HepG2 (cell line): ENCODE measurements around the gene HRC. TPM values are rescaled to one million over a fixed set of nuclear protein-coding genes. Genes with fewer than 3 reads are reported as not detected.
A peak's percentile ranks its signal among the peaks of the same experiment; 100 is the strongest.

ENCODE experiments used
- ATAC-seq: fragments of 200-7000 bp; cut with Tn5 transposase; 3 replicates; pipeline ENCODE4 v1.9.1; 2020; ENCODE audit warnings: mild to moderate bottlenecking, moderate library complexity
- BruUV-seq: library from RNA; stranded (reverse); fragments of 400-500 nt; replicated peaks from 2 replicates; lab custom pipeline; 2021; lab: Mats Ljungman, UMichigan
- CTCF ChIA-PET: fragments of 300-600 bp; formaldehyde crosslinking; extraction: SDS; loops from one replicate; lab custom pipeline; 2021; ENCODE audit warnings: low total read pairs, inconsistent platforms, low intra/inter-chr PET ratio; lab: Yijun Ruan, JAX
- POLR2A ChIA-PET: fragments of 350-600 bp; sonication (Branson Sonifier 250); formaldehyde crosslinking; loops from one replicate; lab custom pipeline; 2020; ENCODE audit warnings: antibody characterized with exemption, inconsistent platforms; lab: Yijun Ruan, JAX
- DNase-seq: peaks from one replicate; pipeline ENCODE4 v3.0.0-alpha.2; 2015; ENCODE audit warnings: low spot score
- FAIRE-seq: peaks from 3 replicates; lab custom pipeline; 2011; peaks lifted over from hg19 to GRCh38; lab: Jason Lieb, UNC
- H2AFZ ChIP-seq: one replicate; pipeline ENCODE4 v1.6.1; 2011; ENCODE audit warnings: low read length, inconsistent platforms
- H3K27ac ChIP-seq: fragments of 300-600 bp; 3 replicates; pipeline ENCODE4 v1.8.0; 2011; ENCODE audit warnings: mixed run types, mild to moderate bottlenecking, mixed read lengths, low read length, inconsistent platforms; ENCODE audit not compliant: insufficient read depth; ENCODE audit errors: extremely low read length
- H3K27me3 ChIP-seq, 2 experiments: fragments of 200-600 bp in 1 of 2; 2 replicates in 1 of 2; 3 replicates in 1 of 2; pipeline versions ENCODE4 v1.6.0 to v1.8.0; 2011; ENCODE audit warnings: low read length in 2 of 2, mild to moderate bottlenecking in 2 of 2, moderate library complexity in 2 of 2, inconsistent platforms in 1 of 2; ENCODE audit not compliant: insufficient read depth in 2 of 2, control insufficient read depth in 1 of 2
- H3K36me3 ChIP-seq, 2 experiments: fragments of 200-600 bp in 1 of 2; replicated peaks in 1 of 2; 2 replicates in 1 of 2; 3 replicates in 1 of 2; pipeline versions ENCODE4 v1.5.1 to v1.8.0; 2011; ENCODE audit warnings: low read length in 2 of 2, inconsistent platforms in 1 of 2; ENCODE audit not compliant: insufficient read depth in 2 of 2, control insufficient read depth in 1 of 2
- H3K4me1 ChIP-seq: 2 replicates; pipeline ENCODE4 v1.5.1; 2012; ENCODE audit warnings: low read length, inconsistent platforms; ENCODE audit not compliant: insufficient read depth
- H3K4me2 ChIP-seq: 2 replicates; pipeline ENCODE4 v1.6.0; 2011; ENCODE audit warnings: low read depth, low read length, inconsistent platforms
- H3K4me3 ChIP-seq, 3 experiments: fragments of 200-600 bp in 1 of 3; sonication (generic), shearing (Covaris generic) in 1 of 3; replicated peaks in 1 of 3; 2 replicates each; pipeline ENCODE4 v1.5.1; 2011 to 2016; ENCODE audit warnings: low read length in 3 of 3, inconsistent platforms in 2 of 3, low read depth in 2 of 3, mild to moderate bottlenecking in 2 of 3, control low read depth in 1 of 3, mixed read lengths in 1 of 3; ENCODE audit not compliant: insufficient read depth in 1 of 3
- H3K79me2 ChIP-seq: one replicate; pipeline ENCODE4 v1.6.1; 2011; ENCODE audit warnings: low read length, inconsistent platforms; ENCODE audit not compliant: insufficient read depth
- H3K9ac ChIP-seq: 2 replicates; pipeline ENCODE4 v1.6.0; 2011; ENCODE audit warnings: mild to moderate bottlenecking, low read depth, low read length, inconsistent platforms; ENCODE audit not compliant: insufficient read depth
- H3K9me3 ChIP-seq: 2 replicates; pipeline ENCODE4 v1.5.1; 2012; ENCODE audit warnings: mild to moderate bottlenecking, low read length
- H4K20me1 ChIP-seq: 2 replicates; pipeline ENCODE4 v1.6.0; 2011; ENCODE audit warnings: inconsistent platforms, mild to moderate bottlenecking, low read length, moderate library complexity; ENCODE audit not compliant: insufficient read depth
- FOSL2 ChIP-seq: sonication (generic); formaldehyde crosslinking; IDR thresholded peaks from 2 replicates; pipeline ENCODE4 v1.4.0; 2020; ENCODE audit warnings: missing genetic modification reagents
- HDAC6 ChIP-seq: fragments of 200-600 bp; sonication (generic); IDR thresholded peaks from 2 replicates; pipeline ENCODE4 v1.7.0; 2017; ENCODE audit warnings: mild to moderate bottlenecking, antibody characterized with exemption, low read length, low read depth
- SPEN ChIP-seq: sonication (generic); formaldehyde crosslinking; IDR thresholded peaks from 2 replicates; pipeline ENCODE4 v1.5.1; 2020; ENCODE audit warnings: low read depth, mild to moderate bottlenecking, missing genetic modification reagents
- SSRP1 ChIP-seq: IDR thresholded peaks from 2 replicates; pipeline ENCODE4 v1.6.1; 2016; ENCODE audit warnings: control low read depth
- STAG1 ChIP-seq: sonication (generic); formaldehyde crosslinking; IDR thresholded peaks from 2 replicates; pipeline ENCODE4 v1.4.0; 2020; ENCODE audit warnings: missing genetic modification reagents
- TARDBP ChIP-seq: sonication (generic); formaldehyde crosslinking; IDR thresholded peaks from 2 replicates; pipeline ENCODE4 v1.8.0; 2022; ENCODE audit warnings: mild to moderate bottlenecking, missing genetic modification reagents
- TMF1 ChIP-seq: sonication (generic); formaldehyde crosslinking; IDR thresholded peaks from 2 replicates; pipeline ENCODE4 v1.8.1; 2022; ENCODE audit warnings: low read depth, missing genetic modification reagents
- ZNF138 ChIP-seq: sonication (generic); formaldehyde crosslinking; IDR thresholded peaks from 2 replicates; pipeline ENCODE4 v1.5.0; 2020; ENCODE audit warnings: mild to moderate bottlenecking, low read depth, missing genetic modification reagents
- ZNF274 ChIP-seq: sonication (generic); formaldehyde crosslinking; IDR thresholded peaks from 2 replicates; pipeline ENCODE4 v1.5.1; 2020; ENCODE audit warnings: mild to moderate bottlenecking, missing genetic modification reagents
- ZNF430 ChIP-seq: sonication (generic); formaldehyde crosslinking; IDR thresholded peaks from 2 replicates; pipeline ENCODE4 v1.9.0; 2021; ENCODE audit warnings: mild to moderate bottlenecking, missing genetic modification reagents
- ZNF501 ChIP-seq: sonication (generic); formaldehyde crosslinking; IDR thresholded peaks from 2 replicates; pipeline ENCODE4 v1.5.1; 2020; ENCODE audit warnings: mild to moderate bottlenecking, moderate library complexity, missing genetic modification reagents
- ZNF546 ChIP-seq: sonication (generic); formaldehyde crosslinking; conservative IDR thresholded peaks from 2 replicates; pipeline ENCODE4 v1.8.1; 2023; ENCODE audit warnings: mild to moderate bottlenecking, missing genetic modification reagents
- WGBS: methylation state at CpG from one replicate; pipeline ENCODE4 v1.1.6; 2017; ENCODE audit warnings: low lambda C conversion rate; 5-methylcytosine and 5-hydroxymethylcytosine counted together
- in situ Hi-C: cut with HindIII; loops from 2 replicates; pipeline ENCODE4 v1.10.0; 2017; ENCODE audit warnings: low pct_unique_long_range_greater_than_20kb; ENCODE audit not compliant: extremely low pct_ligation_motif_present
- intact Hi-C: fragments of 100-400 bp; cut with micrococcal nuclease; formaldehyde crosslinking; loops from one replicate; pipeline ENCODE4 v1.10.0; 2022; ENCODE audit not compliant: unreplicated experiment
- polyA plus RNA-seq, 8 experiments: library from polyadenylated mRNA; depleted of rRNA in 3 of 8; stranded (reverse) in 7 of 8; unstranded in 1 of 8; fragments of >200 nt; fragmentation: Illumina TruSeq in 4 of 8; extraction: Trizol in 4 of 8; gene quantifications; 2 replicates each; pipeline versions ENCODE4 v1.2.1 to v1.2.3, GENCODE V29; 2011 to 2016; ENCODE audit warnings: low read depth in 4 of 8, missing spikeins in 1 of 8, mixed read lengths in 1 of 8; ENCODE audit not compliant: insufficient read depth in 1 of 8
- total RNA-seq, 5 experiments: library from RNA; depleted of rRNA; stranded (reverse); fragments of >200 nt; fragmentation: Illumina TruSeq; extraction: Trizol; gene quantifications; 2 replicates each; pipeline ENCODE4 v1.2.3, GENCODE V29; 2016; ENCODE audit warnings: low read depth in 1 of 5
- TF ChIP-seq, protein P1 (sequence below): sonication (generic); formaldehyde crosslinking; IDR thresholded peaks from 2 replicates; pipeline ENCODE4 v1.8.1; 2022; ENCODE audit warnings: mild to moderate bottlenecking, missing genetic modification reagents
- TF ChIP-seq, protein P2 (sequence below): sonication (generic); formaldehyde crosslinking; IDR thresholded peaks from 2 replicates; pipeline ENCODE4 v1.4.0; 2020; ENCODE audit warnings: mild to moderate bottlenecking, low read depth, missing genetic modification reagents
- TF ChIP-seq, protein P3 (sequence below): sonication (generic); formaldehyde crosslinking; IDR thresholded peaks from 2 replicates; pipeline ENCODE4 v1.4.0; 2020; ENCODE audit warnings: mild to moderate bottlenecking, missing genetic modification reagents
- TF ChIP-seq, protein P4 (sequence below): sonication (generic); formaldehyde crosslinking; IDR thresholded peaks from 2 replicates; pipeline ENCODE4 v1.4.0; 2020; ENCODE audit warnings: missing genetic modification reagents

HRC gene
- total and polyA plus RNA-seq, 2 of the 13 experiments (the other 11 are each of a cell fraction or from before 2014, with no cell fraction given): 3.6 to 15.4 TPM

- ChIA-PET POLR2A (interaction anchor here (0.9 to 1.4 kb wide), 2 partner anchors 22 to 29 kb away, joined by 3 to 4 read pairs; no protein-coding TSS in a partner anchor), CTCF (no interaction called here)
- 0% methylated on average over 19 of the region's 90 CpGs for WGBS
- Histone ChIP-seq H3K4me1 (peaks cover 58% of the 10 kb centered on the region), H3K4me3 (peak within 1 kb of the TSS; percentile 67 to 78 (median 74)), H4K20me1 (no peaks in the 10 kb centered on the region), H3K36me3 (no peaks in the 10 kb centered on the region), H3K9ac (peak within 1 kb of the TSS; percentile 90), H3K4me2 (peak within 1 kb of the TSS; percentile 98), H3K79me2 (peaks cover 4% of the 10 kb centered on the region), H3K9me3 (no peaks in the 10 kb centered on the region), H3K27ac (peak within 1 kb of the TSS; percentile 77), H3K27me3 (peaks cover 0 to 7% of the 10 kb centered on the region in 2 experiments; a peak in 1 of 5 replicates), H2AFZ (no peak within 1 kb of the TSS)
- intact Hi-C loops (loop anchor here (1.0 kb wide), 1 partner anchor 30 kb away; no protein-coding TSS in a partner anchor), in situ Hi-C loops (loop anchor here (5.0 kb wide), 1 partner anchor 33 kb away; no protein-coding TSS in a partner anchor)
- DNase-seq: no peak
- peak; percentile 64 for ATAC-seq
- no peak for FAIRE-seq
- BruUV-seq: no TSS peak
- TF ChIP-seq, protein P1, sequence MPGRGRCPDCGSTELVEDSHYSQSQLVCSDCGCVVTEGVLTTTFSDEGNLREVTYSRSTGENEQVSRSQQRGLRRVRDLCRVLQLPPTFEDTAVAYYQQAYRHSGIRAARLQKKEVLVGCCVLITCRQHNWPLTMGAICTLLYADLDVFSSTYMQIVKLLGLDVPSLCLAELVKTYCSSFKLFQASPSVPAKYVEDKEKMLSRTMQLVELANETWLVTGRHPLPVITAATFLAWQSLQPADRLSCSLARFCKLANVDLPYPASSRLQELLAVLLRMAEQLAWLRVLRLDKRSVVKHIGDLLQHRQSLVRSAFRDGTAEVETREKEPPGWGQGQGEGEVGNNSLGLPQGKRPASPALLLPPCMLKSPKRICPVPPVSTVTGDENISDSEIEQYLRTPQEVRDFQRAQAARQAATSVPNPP (CRISPR knock-in tag): no peak
- TF ChIP-seq, protein P2, sequence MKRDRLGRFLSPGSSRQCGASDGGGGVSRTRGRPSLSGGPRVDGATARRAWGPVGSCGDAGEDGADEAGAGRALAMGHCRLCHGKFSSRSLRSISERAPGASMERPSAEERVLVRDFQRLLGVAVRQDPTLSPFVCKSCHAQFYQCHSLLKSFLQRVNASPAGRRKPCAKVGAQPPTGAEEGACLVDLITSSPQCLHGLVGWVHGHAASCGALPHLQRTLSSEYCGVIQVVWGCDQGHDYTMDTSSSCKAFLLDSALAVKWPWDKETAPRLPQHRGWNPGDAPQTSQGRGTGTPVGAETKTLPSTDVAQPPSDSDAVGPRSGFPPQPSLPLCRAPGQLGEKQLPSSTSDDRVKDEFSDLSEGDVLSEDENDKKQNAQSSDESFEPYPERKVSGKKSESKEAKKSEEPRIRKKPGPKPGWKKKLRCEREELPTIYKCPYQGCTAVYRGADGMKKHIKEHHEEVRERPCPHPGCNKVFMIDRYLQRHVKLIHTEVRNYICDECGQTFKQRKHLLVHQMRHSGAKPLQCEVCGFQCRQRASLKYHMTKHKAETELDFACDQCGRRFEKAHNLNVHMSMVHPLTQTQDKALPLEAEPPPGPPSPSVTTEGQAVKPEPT: no peak
- TF ChIP-seq, protein P3, sequence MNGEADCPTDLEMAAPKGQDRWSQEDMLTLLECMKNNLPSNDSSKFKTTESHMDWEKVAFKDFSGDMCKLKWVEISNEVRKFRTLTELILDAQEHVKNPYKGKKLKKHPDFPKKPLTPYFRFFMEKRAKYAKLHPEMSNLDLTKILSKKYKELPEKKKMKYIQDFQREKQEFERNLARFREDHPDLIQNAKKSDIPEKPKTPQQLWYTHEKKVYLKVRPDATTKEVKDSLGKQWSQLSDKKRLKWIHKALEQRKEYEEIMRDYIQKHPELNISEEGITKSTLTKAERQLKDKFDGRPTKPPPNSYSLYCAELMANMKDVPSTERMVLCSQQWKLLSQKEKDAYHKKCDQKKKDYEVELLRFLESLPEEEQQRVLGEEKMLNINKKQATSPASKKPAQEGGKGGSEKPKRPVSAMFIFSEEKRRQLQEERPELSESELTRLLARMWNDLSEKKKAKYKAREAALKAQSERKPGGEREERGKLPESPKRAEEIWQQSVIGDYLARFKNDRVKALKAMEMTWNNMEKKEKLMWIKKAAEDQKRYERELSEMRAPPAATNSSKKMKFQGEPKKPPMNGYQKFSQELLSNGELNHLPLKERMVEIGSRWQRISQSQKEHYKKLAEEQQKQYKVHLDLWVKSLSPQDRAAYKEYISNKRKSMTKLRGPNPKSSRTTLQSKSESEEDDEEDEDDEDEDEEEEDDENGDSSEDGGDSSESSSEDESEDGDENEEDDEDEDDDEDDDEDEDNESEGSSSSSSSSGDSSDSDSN (CRISPR knock-in tag): peak; percentile 97
- TF ChIP-seq ZNF546 (CRISPR knock-in tag) (peak; percentile 66; the same call in 1 of the 2 replicates), SPEN (CRISPR knock-in tag) (peak; percentile 74), TMF1 (0 out of 2 replicates have a peak, but pooled peaks have one; percentile 64), FOSL2 (peak; percentile 45), SSRP1 (no peak), ZNF501 (CRISPR knock-in tag) (peak; percentile 71), ZNF274 (0 out of 2 replicates have a peak, but pooled peaks have one; percentile 26), STAG1 (0 out of 2 replicates have a peak, but pooled peaks have one; percentile 17), ZNF430 (CRISPR knock-in tag) (peak; percentile 92), ZNF138 (CRISPR knock-in tag) (peak; percentile 67; the same call in 1 of the 2 replicates), TARDBP (peak; percentile 29; the same call in 1 of the 2 replicates), HDAC6 (no peak)
- TF ChIP-seq, protein P4, sequence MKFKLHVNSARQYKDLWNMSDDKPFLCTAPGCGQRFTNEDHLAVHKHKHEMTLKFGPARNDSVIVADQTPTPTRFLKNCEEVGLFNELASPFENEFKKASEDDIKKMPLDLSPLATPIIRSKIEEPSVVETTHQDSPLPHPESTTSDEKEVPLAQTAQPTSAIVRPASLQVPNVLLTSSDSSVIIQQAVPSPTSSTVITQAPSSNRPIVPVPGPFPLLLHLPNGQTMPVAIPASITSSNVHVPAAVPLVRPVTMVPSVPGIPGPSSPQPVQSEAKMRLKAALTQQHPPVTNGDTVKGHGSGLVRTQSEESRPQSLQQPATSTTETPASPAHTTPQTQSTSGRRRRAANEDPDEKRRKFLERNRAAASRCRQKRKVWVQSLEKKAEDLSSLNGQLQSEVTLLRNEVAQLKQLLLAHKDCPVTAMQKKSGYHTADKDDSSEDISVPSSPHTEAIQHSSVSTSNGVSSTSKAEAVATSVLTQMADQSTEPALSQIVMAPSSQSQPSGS (CRISPR knock-in tag): peak; percentile 54; the same call in 1 of the 2 replicates
Observed at GRCh38 chr19:49119411-49120324, 35.5 kb downstream of the HRC start, which contains the start of gene PPFIA3. PPFIA3 (plus strand) TSS chr19:49119544; CDS start chr19:49127874, 8,330 bp downstream.
